M059J (cell line): ENCODE results near the gene IFT122. TPM values are rescaled to one million over a fixed set of nuclear protein-coding genes. Genes with fewer than 3 reads are reported as not detected.

ENCODE experiments used
- DNase-seq: peaks from one replicate; pipeline ENCODE4 v3.0.0-alpha.2; 2012; ENCODE audit warnings: low read depth
- total RNA-seq: library from RNA; depleted of rRNA; stranded (reverse); fragments of >200 nt; shearing (Covaris generic); gene quantifications from 2 replicates; pipeline ENCODE4 v1.2.3, GENCODE V29; 2014

Gene IFT122
- total RNA-seq, 1 experiment from 2014 or later: 14.7 TPM

DNA sequence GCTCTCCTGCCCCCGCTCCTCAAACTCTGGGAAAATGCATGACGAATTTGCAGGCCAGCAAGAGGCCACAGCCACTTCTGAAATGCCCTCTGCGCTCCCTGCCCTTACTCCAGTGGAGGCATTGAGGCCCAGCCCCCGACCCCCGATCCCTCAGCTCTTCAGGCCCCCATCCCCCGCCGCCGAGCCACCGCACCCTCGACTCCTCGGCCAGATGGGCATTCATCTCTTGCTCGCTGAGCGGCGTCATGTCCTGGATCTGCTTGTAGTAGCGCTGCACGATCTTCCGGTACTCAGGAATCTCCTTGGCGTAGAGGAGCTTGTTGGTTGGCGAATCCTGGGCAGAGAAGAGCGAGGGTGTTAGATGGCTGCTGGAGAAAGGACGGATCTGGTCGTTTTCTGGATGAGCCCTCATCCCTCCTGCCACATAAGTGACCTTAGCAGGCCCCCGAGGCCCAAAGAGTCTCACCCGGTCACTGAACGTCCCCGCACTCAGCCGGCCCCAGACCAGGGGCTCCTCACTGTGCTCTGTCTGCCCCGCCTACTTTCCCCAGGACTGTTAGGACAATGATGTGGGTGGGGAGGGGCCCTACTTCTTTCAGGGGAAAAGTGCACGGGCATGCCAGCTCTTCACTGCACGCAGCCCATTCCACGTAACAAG lies 117.0 kb downstream of the IFT122 start:
- no peak for DNase-seq

DNA sequence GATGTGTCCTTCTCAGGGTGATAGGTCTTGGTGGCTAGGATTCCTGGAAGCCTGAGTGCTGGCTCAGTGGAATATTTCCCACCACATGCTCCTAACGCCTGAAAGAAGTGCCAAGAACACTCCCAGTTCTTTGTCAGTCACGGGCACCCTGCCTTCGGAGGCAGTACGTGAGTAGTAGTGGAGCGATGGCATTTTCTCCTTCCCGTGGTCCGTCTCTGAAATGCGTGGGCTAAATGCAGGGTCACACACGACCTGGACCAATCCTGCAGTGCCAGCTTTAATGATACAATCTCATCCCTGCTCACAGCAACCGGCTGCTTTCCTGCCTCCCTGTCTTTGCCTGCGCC lies 117.5 kb downstream of the IFT122 start:
- no peak for DNase-seq

DNA sequence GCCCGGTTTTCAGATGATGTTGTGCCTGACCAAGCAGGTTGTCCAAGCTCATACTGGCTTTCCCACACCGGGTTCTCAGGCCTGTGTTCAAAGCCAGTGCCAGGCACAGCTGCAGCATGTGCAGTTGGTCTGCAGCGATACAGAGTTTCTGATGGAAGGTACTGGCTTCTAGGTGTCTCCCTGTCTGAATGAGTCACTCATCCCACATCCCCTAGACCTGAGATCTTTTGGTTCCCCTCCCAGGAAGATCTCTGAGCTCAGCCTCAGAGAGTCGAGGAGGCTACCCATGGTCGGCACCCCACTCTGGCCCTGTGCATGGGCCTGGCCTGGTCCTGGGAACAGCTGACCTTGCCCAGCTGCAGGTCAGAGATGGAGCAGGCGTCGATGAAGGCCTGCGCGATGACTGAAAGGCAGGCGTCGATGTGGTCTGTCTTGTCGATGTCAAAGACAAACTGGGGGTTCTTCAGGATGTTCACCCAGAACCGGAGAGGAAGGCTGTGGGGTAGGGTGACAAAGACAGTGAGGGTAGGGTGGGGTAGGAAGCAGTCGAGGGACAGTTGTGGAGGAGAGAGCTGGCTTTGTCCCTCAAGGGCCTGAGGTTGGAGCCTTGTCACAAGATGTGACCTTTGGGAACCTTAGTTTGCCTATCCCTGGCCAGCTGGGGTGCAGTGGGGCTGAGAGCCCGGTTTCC lies 118.2 kb downstream of the IFT122 start:
- DNase-seq: peak; percentile 85

DNA sequence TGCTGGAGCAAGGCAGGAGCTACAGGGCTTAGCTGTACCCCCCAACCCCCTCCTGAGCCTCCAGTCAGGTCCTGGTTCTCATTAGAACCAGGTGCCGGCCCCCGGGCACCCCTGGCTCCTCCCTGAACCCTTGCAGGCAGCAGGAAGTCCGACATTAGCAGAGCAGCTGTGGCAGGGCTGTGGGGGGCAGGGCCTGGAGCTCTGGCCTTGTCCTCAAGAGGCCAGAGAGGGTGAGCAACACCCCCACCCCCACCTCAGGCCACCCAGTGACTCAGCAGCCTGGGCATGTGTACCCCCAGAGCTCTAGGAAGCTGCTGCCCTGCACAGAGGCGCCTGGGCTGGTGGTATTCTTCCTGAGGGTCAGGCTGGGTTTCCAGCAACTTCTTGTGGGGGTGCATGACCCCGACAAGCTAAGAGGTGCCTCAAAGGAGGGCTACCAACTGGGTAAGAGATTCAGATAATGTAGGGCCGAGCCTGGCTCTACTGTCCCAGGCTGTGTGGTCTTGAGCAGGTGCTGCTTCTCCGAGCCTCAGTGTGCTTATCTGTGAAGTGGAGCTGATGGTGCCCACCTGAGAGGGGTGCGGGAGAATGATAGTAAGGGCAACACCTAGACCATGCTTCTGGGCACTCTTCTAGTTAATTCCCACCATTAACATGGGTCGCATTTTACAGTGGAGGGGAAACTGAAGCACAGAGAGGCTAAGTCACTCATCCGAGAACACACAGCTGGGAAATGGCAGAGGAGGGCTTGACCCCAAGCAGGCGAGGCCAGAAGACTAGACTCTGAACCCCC lies 118.9 kb downstream of the IFT122 start:
- DNase-seq: peak; percentile 98

- no peak for DNase-seq
Measured at GRCh38 chr3:129559565-129560079, 119.6 kb downstream of the IFT122 start.

DNA sequence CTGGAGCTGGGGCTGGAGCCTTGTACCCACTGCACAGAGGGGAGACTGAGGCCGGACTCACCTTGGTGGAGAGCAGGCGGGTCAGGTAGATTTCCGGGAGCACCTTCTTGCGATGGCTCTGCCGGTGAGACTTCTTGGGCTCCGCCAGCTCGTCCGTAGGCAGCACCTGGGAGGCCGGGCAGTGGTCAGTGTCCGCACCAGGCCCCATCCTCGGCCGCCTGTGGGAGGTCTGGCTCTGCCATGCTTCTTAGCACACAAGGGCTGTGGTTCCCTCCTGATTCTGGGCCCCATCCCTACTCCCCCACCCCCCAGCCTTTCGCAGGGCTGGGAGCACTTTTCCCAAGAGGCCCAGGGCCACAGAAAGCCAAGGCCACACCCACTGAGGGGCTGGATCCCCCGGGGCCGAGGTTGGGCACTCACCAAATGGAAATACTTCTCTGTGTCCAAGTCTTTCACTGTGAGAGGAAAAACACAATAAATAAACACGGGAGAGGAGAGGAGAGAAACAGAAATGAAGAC lies 120.3 kb downstream of the IFT122 start:
- peak; percentile 95 for DNase-seq

DNA sequence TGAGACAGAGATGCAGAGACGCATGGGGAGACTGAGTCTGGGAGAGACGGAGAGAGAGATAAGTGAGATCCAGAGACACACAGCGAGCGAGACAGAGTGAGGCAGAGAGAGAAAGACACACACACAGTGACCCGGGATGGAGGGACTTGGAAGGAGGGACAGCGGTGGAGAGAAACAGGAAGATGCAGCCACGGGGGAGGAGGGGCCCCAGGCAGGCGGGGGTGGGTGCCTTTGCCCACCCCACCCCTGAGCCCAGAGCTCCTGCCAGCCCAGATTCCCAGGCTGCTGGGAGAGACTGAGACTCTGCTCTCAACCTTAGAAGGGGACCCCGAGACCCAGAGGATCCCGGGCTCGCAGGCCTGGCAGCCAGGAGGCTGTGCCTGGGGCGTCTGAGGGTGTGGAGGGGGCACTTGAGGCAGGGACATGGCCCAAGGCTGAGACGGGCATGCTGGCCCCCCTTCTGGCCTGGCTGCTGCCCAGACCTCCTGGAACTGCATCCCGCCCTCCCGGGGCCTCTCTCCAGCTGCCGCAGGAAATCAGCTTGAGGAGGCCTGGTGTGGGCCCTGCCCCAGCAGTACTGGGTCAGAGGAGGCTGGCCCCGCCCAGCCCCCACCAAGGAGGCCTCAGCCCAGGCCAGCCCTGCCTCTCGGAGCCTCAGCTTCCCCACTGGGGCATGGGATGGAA lies 121.0 kb downstream of the IFT122 start:
- DNase-seq: peak; percentile 95

- DNase-seq: no peak
Measured at GRCh38 chr3:129561619-129562248, 121.7 kb downstream of the IFT122 start.

DNA sequence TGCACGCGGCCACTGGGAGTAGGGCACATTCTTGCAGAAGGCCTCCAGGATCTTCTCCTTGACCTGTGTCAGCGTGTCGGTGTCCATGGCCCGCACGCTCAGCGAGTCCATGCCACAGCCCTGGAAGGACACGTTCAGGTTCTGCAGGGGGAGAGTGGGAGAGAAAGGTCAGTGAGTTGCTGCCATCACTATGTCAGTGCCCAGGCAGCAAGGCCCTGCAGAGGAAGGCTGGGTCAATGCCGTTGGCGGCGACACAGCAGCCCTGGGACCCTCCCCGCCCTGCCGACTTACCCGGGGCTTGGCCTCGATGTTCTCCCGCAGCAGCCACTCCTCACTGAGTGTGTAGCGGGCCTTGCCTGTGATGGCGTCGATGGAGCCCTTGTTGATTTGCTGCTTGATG lies 122.8 kb downstream of the IFT122 start:
- no peak for DNase-seq

GRCh38 chr3:129563332-129563731 lies 123.3 kb downstream of the IFT122 start:
- no peak for DNase-seq

DNA sequence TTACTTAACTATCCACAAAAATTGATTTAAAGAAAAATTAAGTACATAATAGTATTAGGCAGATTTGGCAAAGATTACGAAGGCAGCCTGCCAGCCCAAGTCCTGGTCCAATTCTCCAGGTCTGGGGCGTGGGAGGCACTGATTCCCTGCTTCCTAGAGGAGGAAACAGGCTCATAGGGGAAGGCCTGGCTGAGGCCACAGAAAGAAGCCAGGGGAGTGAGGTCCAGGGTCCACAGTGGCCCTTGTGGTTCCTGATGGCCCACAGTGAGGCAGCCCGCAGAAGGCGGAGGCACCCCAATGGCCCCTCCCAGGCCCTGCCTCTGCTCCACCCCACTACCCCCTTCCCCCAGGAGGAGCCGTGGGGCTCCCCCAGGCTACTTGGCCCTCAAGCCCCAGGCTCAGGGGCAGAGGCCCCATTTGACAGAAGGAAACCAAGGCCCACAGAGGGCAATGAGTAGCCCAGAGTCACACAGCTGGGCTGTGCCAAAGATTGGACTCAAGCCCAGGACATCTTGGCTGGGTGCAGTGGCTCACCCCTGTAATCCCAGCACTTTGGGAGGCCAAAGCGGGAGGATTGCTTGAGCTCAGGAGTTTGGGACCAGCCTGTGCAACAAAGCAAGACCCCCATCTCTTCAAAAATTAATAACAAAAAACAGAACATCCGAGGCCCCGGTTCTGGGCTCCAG lies 124.0 kb downstream of the IFT122 start:
- no peak for DNase-seq

- peak; percentile 31 for DNase-seq
Measured at GRCh38 chr3:129564981-129565644, 125.1 kb downstream of the IFT122 start.

DNA sequence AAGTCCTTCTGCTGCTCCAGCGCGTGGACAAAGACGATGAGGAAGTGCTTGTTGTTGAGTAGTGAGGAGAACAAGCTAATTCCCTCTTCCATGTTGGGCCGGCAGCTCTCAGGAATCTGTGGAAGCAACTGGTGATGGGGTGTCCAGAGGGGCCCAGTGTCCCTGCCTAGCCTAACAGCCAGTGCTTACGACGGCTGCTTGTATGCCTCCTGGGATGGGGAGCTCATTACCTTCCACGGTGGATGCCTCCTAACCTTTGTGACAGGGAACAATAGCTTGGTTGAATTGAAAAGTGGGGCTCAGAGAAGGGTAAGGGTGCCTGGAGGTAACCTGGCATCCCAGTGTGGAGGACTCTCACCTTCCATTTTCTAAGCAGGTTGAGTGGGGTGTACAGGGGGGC lies 125.9 kb downstream of the IFT122 start:
- DNase-seq: no peak

DNA sequence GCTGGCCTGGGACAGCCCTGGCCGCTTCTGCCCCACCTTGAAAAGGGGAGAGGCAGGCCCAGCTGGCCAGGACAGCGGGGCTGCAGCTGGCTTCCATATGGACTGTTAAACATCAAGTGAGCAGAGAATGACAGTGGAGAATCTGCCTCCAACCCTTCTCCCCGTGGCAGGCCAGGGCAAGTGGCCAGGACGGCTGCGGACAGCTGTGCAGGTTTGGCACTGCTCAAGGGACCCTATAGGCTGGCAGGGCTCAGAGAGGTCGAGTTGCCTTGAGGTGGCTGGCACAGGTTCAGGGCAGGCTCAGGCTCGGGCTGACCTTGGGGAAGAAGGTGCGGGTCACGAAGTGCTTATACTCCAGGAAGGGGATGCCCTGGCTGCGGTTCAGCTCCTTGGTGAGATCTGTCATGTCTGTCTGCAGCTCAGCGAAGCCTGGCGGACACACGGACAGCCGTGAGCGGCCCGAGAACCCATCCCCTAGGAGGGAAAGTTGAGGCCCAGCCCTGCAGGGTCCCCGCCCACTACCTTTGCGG lies 127.2 kb downstream of the IFT122 start:
- DNase-seq: no peak

GRCh38 chr3:129567939-129568338 lies 127.9 kb downstream of the IFT122 start:
- no peak for DNase-seq

- no peak for DNase-seq
Measured at GRCh38 chr3:129569856-129570255, 129.8 kb downstream of the IFT122 start.
